GM06990 (cell line): ENCODE measurements around the gene PKHD1.
A peak's percentile ranks its signal among the peaks of the same experiment; 100 is the strongest.

Source experiments
- DNase-seq: peaks from one replicate; pipeline ENCODE4 v3.0.0-alpha.2; 2011; ENCODE audit not compliant: insufficient read length; ENCODE audit errors: extremely low read depth
- H3K27me3 ChIP-seq: replicated peaks from 2 replicates; pipeline ENCODE4 v1.6.0; 2011; ENCODE audit warnings: low read length; ENCODE audit not compliant: control insufficient read depth, insufficient read depth
- H3K36me3 ChIP-seq: 2 replicates; pipeline ENCODE4 v1.5.1; 2011; ENCODE audit warnings: low read length; ENCODE audit not compliant: control insufficient read depth, insufficient read depth
- H3K4me3 ChIP-seq: replicated peaks from 2 replicates; pipeline ENCODE4 v1.5.1; 2011; ENCODE audit warnings: low read depth, mild to moderate bottlenecking, control low read depth, low read length
- TF ChIP-seq, protein P1 (sequence below): IDR thresholded peaks from 2 replicates; pipeline ENCODE4 v1.5.1; 2011; ENCODE audit warnings: low read length, control low read depth, mild to moderate bottlenecking, inconsistent platforms; ENCODE audit not compliant: insufficient read depth, poor library complexity, severe bottlenecking

Gene PKHD1

DNA sequence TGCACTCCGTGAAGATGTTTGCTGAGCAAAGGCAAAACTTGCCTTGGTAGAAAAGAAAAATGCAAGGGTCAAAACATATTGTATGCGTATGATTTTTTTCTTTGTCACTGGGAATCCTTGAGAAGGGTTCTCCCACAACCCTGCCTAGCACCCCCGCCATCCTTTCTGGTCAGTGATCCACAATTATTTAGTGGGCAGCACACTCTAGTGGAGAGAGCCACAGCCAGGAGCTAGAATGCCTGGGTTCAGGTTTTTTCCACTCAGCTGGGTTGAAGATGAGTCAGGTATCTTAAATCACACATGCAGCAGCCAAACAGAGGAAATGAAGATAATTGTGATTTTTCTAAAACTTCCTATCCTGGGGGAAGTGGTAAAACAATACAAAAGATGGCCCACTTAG is 243.1 kb downstream of the PKHD1 start:
- TF ChIP-seq, protein P1, sequence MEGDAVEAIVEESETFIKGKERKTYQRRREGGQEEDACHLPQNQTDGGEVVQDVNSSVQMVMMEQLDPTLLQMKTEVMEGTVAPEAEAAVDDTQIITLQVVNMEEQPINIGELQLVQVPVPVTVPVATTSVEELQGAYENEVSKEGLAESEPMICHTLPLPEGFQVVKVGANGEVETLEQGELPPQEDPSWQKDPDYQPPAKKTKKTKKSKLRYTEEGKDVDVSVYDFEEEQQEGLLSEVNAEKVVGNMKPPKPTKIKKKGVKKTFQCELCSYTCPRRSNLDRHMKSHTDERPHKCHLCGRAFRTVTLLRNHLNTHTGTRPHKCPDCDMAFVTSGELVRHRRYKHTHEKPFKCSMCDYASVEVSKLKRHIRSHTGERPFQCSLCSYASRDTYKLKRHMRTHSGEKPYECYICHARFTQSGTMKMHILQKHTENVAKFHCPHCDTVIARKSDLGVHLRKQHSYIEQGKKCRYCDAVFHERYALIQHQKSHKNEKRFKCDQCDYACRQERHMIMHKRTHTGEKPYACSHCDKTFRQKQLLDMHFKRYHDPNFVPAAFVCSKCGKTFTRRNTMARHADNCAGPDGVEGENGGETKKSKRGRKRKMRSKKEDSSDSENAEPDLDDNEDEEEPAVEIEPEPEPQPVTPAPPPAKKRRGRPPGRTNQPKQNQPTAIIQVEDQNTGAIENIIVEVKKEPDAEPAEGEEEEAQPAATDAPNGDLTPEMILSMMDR = peak; percentile 34
- no peak for DNase-seq
- Histone ChIP-seq H3K27me3 (no peaks in the 10 kb centered on the region), H3K36me3 (no peaks in the 10 kb centered on the region), H3K4me3 (no peak overlapping the region)

DNA sequence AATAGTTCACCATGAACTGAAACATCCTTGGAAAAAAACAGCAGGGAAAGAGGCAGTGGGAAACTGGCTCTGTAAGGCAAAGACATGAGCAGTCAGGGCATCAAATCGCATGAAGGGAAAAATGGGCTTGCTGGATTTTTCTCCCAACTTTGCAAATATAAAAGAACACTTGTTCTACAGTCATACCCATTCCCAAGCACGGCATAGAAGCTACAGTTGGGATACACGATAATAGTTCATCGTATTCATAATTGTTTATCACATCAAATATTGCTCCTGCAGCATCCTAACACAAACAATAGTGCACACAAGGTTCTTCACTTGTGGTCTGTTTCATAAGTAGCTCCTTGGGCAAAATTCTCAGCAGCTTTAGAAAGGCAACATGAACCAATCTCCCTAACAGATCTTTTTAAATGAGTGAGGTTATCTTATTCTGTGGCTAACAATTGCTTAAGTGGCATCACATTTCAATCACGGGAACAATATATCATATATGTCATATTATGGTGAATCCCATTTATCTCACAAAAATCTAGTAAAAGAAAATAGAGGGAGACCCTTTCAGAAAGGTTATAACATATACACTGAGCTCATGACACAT is 243.9 kb downstream of the PKHD1 start:
- Histone ChIP-seq H3K4me3 (no peak overlapping the region), H3K36me3 (no peaks in the 10 kb centered on the region), H3K27me3 (no peaks in the 10 kb centered on the region)
- no peak for DNase-seq
- TF ChIP-seq, protein P1 = no peak

DNA sequence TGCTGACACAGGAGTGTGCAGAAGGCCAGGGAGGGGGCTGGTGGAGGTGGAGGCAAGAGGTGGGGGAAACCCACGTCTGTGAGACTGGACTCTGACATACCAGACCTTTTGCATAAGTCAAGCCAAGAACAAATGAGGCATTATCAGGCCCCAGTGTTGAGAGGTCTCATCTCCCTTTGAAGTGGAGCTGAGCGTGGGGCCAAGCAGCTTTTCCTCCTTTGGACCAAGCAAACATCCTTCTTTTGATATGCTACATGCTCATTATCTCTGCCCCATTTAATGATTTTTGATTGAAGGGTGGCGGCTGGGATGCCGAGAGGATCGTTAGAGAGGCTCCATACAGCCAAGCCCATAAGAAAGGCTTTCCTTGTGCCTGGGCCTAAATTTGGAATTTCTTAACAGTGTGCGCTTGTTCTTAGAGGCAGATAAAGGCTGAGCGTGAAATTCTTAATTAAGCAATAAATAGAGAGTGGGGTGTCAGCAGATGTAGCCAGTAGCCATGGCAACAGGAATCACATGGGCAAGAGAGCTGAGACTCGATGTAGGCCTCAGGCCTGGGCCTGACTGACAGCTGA is 244.5 kb downstream of the PKHD1 start:
- H3K4me3 ChIP-seq = no peak overlapping the region
- no peak for DNase-seq
- TF ChIP-seq, protein P1 = no peak

DNA sequence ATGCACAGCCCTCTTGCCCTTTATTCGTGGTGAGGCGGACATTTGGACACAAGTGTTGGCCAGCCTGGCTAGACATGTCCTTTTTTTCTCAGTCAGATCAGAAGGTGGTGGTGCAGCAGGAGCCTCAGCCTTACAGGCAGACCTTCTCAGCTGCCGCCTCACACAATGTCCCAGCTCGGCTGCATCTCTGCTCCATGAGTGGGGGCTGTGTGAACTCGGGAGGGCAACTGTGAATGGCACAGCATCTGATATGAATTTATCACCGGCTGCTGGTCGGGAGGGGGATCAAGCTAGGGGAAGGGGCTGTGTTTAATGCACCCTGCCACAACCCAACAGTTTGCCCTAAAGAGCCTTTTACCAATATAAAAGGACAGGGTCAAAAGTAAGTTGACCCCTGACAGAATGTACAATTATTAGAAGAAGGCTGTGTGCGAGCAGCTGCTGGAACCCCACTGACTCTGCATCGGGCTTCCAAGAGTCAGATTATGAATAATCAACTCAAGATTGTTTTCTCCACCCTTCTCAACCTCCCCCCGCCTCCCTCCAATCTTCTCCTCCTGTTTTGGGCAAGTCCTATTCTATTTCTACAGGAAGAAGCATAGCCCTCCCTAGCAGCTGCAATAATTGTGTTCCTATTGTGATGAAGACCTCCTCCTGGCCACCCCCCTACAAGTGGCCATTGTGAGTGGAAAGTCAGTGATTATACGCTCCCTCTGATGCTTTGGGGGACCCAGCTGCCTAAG is 245.2 kb downstream of the PKHD1 start:
- TF ChIP-seq, protein P1 = no peak
- H3K36me3 ChIP-seq = no peaks in the 10 kb centered on the region
- no peak overlapping the region for H3K4me3 ChIP-seq
- DNase-seq = no peak
- H3K27me3 ChIP-seq = no peaks in the 10 kb centered on the region

More for the DNA sequence above, 244.5 kb downstream of the PKHD1 start:
- Histone ChIP-seq H3K36me3 (no peaks in the 10 kb centered on the region), H3K27me3 (no peaks in the 10 kb centered on the region)

DNA sequence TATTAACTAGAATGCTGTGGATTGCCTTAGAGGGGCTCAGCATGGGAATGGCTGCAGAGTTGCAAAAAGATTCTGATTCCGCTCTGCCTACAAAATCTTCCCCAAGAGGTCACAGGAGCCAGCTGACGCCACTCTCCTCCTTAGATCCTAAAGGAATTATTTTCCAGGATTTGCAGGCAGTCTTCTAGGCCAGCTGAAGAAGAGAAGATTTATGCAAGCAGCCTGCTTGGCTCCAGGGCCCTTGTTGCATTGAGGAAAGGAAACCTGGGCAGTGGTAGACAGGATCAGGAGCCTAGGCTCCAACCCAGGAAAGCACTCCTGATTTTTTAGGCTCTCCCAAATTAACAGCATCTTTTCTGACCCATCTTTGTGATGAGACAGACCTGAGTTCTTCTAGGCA is 245.8 kb downstream of the PKHD1 start:
- TF ChIP-seq, protein P1 = no peak
- H3K36me3 ChIP-seq = no peaks in the 10 kb centered on the region
- DNase-seq = no peak
- H3K4me3 ChIP-seq = no peak overlapping the region
- no peaks in the 10 kb centered on the region for H3K27me3 ChIP-seq
